HUDEP-2 (cell line): ENCODE data around the gene DQX1.

Experiments used
- DNase-seq, 76 experiments: peaks; one replicate each; lab custom pipeline; 2025; ENCODE audit not compliant: unreplicated experiment in 76 of 76; lab: John Stamatoyannopoulos, UW

Gene DQX1

GRCh38 chr2:74555610-74556103 lies 29.6 kb upstream of the DQX1 start:
- DNase-seq, result no peak

- peak in 22 of 76 experiments; percentile 6 to 65 (median 31) for DNase-seq
Measured at GRCh38 chr2:74554820-74555531, 28.9 kb upstream of the DQX1 start.

- peak in 62 of 76 experiments; percentile 8 to 82 (median 61) for DNase-seq
Measured at GRCh38 chr2:74553892-74554819, 28.1 kb upstream of the DQX1 start, which contains the start of the genes DOK1 and LOXL3. Gene DOK1 (plus strand): TSS chr2:74554720. CDS start chr2:74554755, 35 bp downstream. Gene LOXL3 (minus strand): TSS chr2:74553942. CDS start chr2:74552634, 1,308 bp downstream.

- DNase-seq, result no peak
Measured at GRCh38 chr2:74552914-74553811, 27.1 kb upstream of the DQX1 start.

GRCh38 chr2:74551942-74552913 lies 26.2 kb upstream of the DQX1 start:
- no peak for DNase-seq

- no peak for DNase-seq
Measured at GRCh38 chr2:74551530-74551929, 25.5 kb upstream of the DQX1 start.

- DNase-seq, result no peak
Measured at GRCh38 chr2:74550231-74550630, 24.2 kb upstream of the DQX1 start.

- DNase-seq, result peak in 53 of 76 experiments; percentile 3 to 68 (median 44)
Measured at GRCh38 chr2:74548900-74549826, 23.1 kb upstream of the DQX1 start.

GRCh38 chr2:74548285-74548899 lies 22.4 kb upstream of the DQX1 start:
- no peak for DNase-seq

GRCh38 chr2:74546004-74546403 lies 20.0 kb upstream of the DQX1 start:
- DNase-seq, result no peak

GRCh38 chr2:74544634-74545033 lies 18.6 kb upstream of the DQX1 start:
- DNase-seq, result peak in 2 of 76 experiments; percentile 4 to 17

GRCh38 chr2:74542978-74543377 lies 16.9 kb upstream of the DQX1 start:
- DNase-seq, result no peak

- DNase-seq, result no peak
Measured at GRCh38 chr2:74540291-74540690, 14.3 kb upstream of the DQX1 start.

GRCh38 chr2:74538881-74539339 lies 12.9 kb upstream of the DQX1 start:
- DNase-seq, result no peak

- no peak for DNase-seq
Measured at GRCh38 chr2:74537140-74537539, 11.1 kb upstream of the DQX1 start.

GRCh38 chr2:74536166-74536950 lies 10.3 kb upstream of the DQX1 start:
- no peak for DNase-seq

GRCh38 chr2:74535440-74535965 lies 9.5 kb upstream of the DQX1 start:
- DNase-seq, result no peak
